GM06990 (cell line): Measurements from ENCODE around the gene JMY.

Experiments used
- DNase-seq: peaks from one replicate; pipeline ENCODE4 v3.0.0-alpha.2; 2011; ENCODE audit not compliant: insufficient read length; ENCODE audit errors: extremely low read depth
- H3K27me3 ChIP-seq: replicated peaks from 2 replicates; pipeline ENCODE4 v1.6.0; 2011; ENCODE audit warnings: low read length; ENCODE audit not compliant: control insufficient read depth, insufficient read depth
- H3K36me3 ChIP-seq: 2 replicates; pipeline ENCODE4 v1.5.1; 2011; ENCODE audit warnings: low read length; ENCODE audit not compliant: control insufficient read depth, insufficient read depth
- H3K4me3 ChIP-seq: replicated peaks from 2 replicates; pipeline ENCODE4 v1.5.1; 2011; ENCODE audit warnings: low read depth, mild to moderate bottlenecking, control low read depth, low read length
- TF ChIP-seq, protein P1 (sequence below): IDR thresholded peaks from 2 replicates; pipeline ENCODE4 v1.5.1; 2011; ENCODE audit warnings: low read length, control low read depth, mild to moderate bottlenecking, inconsistent platforms; ENCODE audit not compliant: insufficient read depth, poor library complexity, severe bottlenecking

The JMY gene

GRCh38 chr5:79235634-79236361, at the start of gene JMY:
JMY (plus strand) TSS chr5:79236131; CDS start chr5:79236651, 520 bp downstream.
- Histone ChIP-seq H3K36me3 (no peaks in the 10 kb centered on the region), H3K27me3 (no peaks in the 10 kb centered on the region), H3K4me3 (peak within 1 kb of the TSS; percentile 91)
- DNase-seq: peak; percentile 84
- TF ChIP-seq, protein P1, sequence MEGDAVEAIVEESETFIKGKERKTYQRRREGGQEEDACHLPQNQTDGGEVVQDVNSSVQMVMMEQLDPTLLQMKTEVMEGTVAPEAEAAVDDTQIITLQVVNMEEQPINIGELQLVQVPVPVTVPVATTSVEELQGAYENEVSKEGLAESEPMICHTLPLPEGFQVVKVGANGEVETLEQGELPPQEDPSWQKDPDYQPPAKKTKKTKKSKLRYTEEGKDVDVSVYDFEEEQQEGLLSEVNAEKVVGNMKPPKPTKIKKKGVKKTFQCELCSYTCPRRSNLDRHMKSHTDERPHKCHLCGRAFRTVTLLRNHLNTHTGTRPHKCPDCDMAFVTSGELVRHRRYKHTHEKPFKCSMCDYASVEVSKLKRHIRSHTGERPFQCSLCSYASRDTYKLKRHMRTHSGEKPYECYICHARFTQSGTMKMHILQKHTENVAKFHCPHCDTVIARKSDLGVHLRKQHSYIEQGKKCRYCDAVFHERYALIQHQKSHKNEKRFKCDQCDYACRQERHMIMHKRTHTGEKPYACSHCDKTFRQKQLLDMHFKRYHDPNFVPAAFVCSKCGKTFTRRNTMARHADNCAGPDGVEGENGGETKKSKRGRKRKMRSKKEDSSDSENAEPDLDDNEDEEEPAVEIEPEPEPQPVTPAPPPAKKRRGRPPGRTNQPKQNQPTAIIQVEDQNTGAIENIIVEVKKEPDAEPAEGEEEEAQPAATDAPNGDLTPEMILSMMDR: no peak

DNA sequence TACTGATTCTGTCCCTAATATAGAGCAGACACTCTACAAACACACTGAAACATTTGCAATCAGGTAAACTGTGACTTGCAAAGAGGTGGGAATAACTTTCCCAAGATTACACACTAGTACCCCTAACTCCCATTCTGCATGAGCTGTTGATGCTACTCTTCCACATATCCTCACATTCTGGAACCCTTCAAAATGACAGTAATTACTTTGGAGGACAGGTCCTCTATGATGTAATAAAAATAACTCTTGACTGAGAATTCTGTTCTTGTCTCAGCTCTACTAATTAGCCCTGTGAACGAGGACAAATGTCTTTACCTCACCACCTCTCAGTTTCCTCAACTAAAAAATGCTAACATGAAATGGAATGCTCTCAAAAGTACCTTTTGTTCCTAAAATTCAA, 49.5 kb upstream of the JMY start:
- Histone ChIP-seq H3K4me3 (no peak overlapping the region), H3K36me3 (no peaks in the 10 kb centered on the region), H3K27me3 (no peaks in the 10 kb centered on the region)
- TF ChIP-seq, protein P1: no peak
- DNase-seq: no peak

DNA sequence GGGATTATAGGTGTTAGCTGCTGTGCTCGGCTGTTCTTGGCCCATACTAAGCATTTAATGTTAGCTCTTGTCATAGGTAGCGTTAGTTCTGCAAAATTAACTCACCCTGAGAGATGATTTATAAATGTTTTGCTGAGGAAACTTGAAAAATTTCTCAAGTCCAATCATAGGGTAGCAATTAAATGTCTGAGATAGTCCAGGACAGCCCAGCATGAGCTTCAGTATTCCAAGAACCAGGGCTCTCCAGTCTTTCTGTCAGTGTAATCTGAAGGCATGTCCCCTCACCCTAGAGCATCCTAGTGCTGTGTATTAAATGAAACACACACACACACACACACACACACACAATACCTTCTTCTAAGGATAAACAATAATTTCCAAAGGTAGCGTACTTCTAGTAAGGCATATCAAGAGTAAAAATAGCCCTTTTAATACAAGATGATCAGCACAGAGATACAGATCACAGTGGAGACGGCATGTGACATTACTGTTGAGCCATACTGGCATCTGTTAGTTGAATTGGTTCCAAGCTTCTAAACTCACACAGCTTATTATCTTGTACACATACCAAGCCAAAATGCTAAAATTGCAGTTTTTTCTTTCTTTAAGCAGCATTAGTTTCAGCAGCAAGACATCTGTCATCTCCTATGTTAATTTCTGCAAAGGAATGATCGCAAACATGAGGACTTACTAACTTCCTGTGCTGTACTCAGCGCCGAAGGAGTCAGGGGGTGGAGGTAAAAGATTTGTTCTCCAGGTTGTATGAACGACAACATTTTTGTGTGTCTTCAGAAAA, 46.3 kb upstream of the JMY start:
- DNase-seq: no peak
- Histone ChIP-seq H3K27me3 (no peaks in the 10 kb centered on the region), H3K36me3 (no peaks in the 10 kb centered on the region), H3K4me3 (no peak overlapping the region)
- TF ChIP-seq, protein P1: no peak

DNA sequence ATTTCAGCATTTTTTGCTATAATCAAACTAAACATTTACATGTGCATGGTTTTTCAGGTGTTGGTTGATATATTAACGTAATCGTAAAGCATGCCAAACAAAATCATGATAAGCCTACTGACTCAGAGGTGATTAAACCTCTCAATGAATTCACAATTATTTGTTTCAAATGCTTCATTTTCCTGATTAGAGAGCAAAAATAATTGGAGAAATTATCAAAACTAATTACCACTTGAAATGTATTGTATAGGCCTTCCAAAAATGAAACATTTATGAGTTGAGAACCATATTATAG, 45.7 kb upstream of the JMY start:
- DNase-seq: no peak
- no peak overlapping the region for H3K4me3 ChIP-seq
- TF ChIP-seq, protein P1: no peak
- H3K27me3 ChIP-seq: no peaks in the 10 kb centered on the region
- H3K36me3 ChIP-seq: no peaks in the 10 kb centered on the region

DNA sequence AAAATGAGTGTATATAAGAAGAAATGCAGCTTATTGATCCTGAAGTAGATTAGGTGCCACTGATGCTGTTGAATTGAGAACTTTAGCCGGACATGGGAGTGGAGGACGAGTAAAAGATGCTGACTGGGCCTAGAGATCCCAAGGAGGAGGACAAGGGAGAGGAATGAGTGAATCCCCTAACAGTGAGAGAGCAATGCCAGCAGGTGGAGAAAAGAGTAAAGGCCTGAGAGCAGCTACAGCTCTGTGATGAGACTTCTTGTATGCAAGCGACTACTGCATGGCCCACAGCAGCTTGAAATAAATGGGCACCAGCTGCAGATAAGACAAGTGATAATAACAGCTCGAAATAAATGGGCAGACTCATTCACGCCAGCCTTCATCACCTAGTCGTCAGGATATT, 44.5 kb upstream of the JMY start:
- Histone ChIP-seq H3K36me3 (no peaks in the 10 kb centered on the region), H3K27me3 (no peaks in the 10 kb centered on the region)

More for the DNA sequence above, 44.5 kb upstream of the JMY start:
- no peak overlapping the region for H3K4me3 ChIP-seq
- DNase-seq: no peak
- TF ChIP-seq, protein P1: no peak
